H1 (cell line): ENCODE results near the gene BRCC3. TPM values are rescaled to one million over a fixed set of nuclear protein-coding genes. Genes with fewer than 3 reads are reported as not detected.

Experiments
- CTCF ChIA-PET: fragments of 300-600 bp; sonication (Branson Sonifier 250); formaldehyde crosslinking; loops from one replicate; lab custom pipeline; 2021; ENCODE audit not compliant: partially characterized antibody; lab: Charles Lee
- POLR2A ChIA-PET: fragments of 300-600 bp; sonication (Branson Sonifier 250); formaldehyde crosslinking; loops from one replicate; lab custom pipeline; 2021; ENCODE audit warnings: inconsistent platforms; ENCODE audit not compliant: partially characterized antibody; lab: Charles Lee
- DNase-seq, 2 experiments: peaks; one replicate each; pipeline versions ENCODE4 v3.0.0 to v3.0.0-alpha.2; 2010 to 2022; ENCODE audit warnings: low spot score in 2 of 2, low read depth in 1 of 2, mixed read lengths in 1 of 2
- FAIRE-seq: peaks from 2 replicates; lab custom pipeline; 2011; peaks lifted over from hg19 to GRCh38; lab: Jason Lieb, UNC
- H2AFZ ChIP-seq: 2 replicates; pipeline ENCODE4 v1.8.1; 2012; ENCODE audit warnings: low read length, inconsistent platforms
- H2AK5ac ChIP-seq: 2 replicates; pipeline ENCODE4 v1.6.1; 2013; ENCODE audit warnings: low read depth, low read length
- H2BK120ac ChIP-seq: replicated peaks from 2 replicates; pipeline ENCODE3; 2013; ENCODE audit warnings: low read depth, low read length, inconsistent platforms
- H2BK12ac ChIP-seq: 2 replicates; pipeline ENCODE4 v1.6.1; 2013; ENCODE audit warnings: low read depth, low read length
- H2BK15ac ChIP-seq: 2 replicates; pipeline ENCODE4 v1.6.1; 2013; ENCODE audit warnings: low read length
- H2BK20ac ChIP-seq: 2 replicates; pipeline ENCODE4 v1.6.1; 2013; ENCODE audit warnings: low read length
- H2BK5ac ChIP-seq: 2 replicates; pipeline ENCODE4 v1.6.1; 2013; ENCODE audit warnings: low read depth, low read length
- H3K14ac ChIP-seq: 2 replicates; pipeline ENCODE4 v1.6.1; 2013; ENCODE audit warnings: inconsistent platforms; ENCODE audit not compliant: insufficient read length
- H3K18ac ChIP-seq: 2 replicates; pipeline ENCODE4 v1.6.1; 2013; ENCODE audit warnings: low read length; ENCODE audit errors: extremely low read depth
- H3K23ac ChIP-seq: 2 replicates; pipeline ENCODE4 v1.6.1; 2013; ENCODE audit warnings: inconsistent platforms; ENCODE audit not compliant: insufficient read length
- H3K23me2 ChIP-seq: 2 replicates; pipeline ENCODE4 v1.6.1; 2013; ENCODE audit warnings: low read depth, low read length
- H3K27ac ChIP-seq: 2 replicates; pipeline ENCODE4 v1.6.1; 2011; ENCODE audit warnings: low read depth, low read length, inconsistent platforms
- H3K27me3 ChIP-seq, 4 experiments: replicated peaks in 1 of 4; 1 replicate in 1 of 4; 2 replicates in 3 of 4; pipeline versions ENCODE4 v1.6.1 to v1.8.1; 2011 to 2013; ENCODE audit warnings: low read length in 3 of 4, mild to moderate bottlenecking in 3 of 4, inconsistent platforms in 2 of 4, mixed read lengths in 2 of 4, moderate library complexity in 1 of 4; ENCODE audit not compliant: control insufficient read depth in 3 of 4, insufficient read depth in 3 of 4; ENCODE audit errors: extremely low read depth in 1 of 4
- H3K36me3 ChIP-seq, 4 experiments: 2 replicates each; pipeline versions ENCODE4 v1.6.1 to v1.8.1; 2011 to 2013; ENCODE audit warnings: mild to moderate bottlenecking in 4 of 4, low read length in 3 of 4, moderate library complexity in 2 of 4, control low read depth in 1 of 4, inconsistent platforms in 1 of 4; ENCODE audit not compliant: insufficient read depth in 4 of 4, control insufficient read depth in 2 of 4
- H3K4ac ChIP-seq: replicated peaks from 2 replicates; pipeline ENCODE3; 2013; ENCODE audit warnings: low read length, low read depth, mixed read lengths, inconsistent platforms; ENCODE audit not compliant: insufficient read length
- H3K4me1 ChIP-seq, 4 experiments: replicated peaks in 1 of 4; 1 replicate in 1 of 4; 2 replicates in 3 of 4; pipeline versions ENCODE4 v1.6.1 to v1.8.1; 2011 to 2013; ENCODE audit warnings: low read length in 3 of 4, inconsistent platforms in 2 of 4, mixed read lengths in 1 of 4; ENCODE audit not compliant: insufficient read depth in 4 of 4, control insufficient read depth in 3 of 4
- H3K4me2 ChIP-seq, 2 experiments: 2 replicates each; pipeline versions ENCODE4 v1.6.1 to v1.8.1; 2011 to 2013; ENCODE audit warnings: low read depth in 2 of 2, low read length in 2 of 2, control low read depth in 1 of 2, inconsistent platforms in 1 of 2, mild to moderate bottlenecking in 1 of 2; ENCODE audit not compliant: insufficient read depth in 1 of 2
- H3K4me3 ChIP-seq, 4 experiments: fragments of 200-600, 300-600 bp in 1 of 4; sonication (generic), shearing (Covaris generic), sonication (Bioruptor Twin) in 1 of 4; 2 replicates each; pipeline versions ENCODE4 v1.5.1 to v1.8.1; 2011 to 2016; ENCODE audit warnings: low read length in 4 of 4, low read depth in 3 of 4, control low read depth in 2 of 4, inconsistent platforms in 2 of 4, mild to moderate bottlenecking in 2 of 4, mixed read lengths in 1 of 4, moderate library complexity in 1 of 4; ENCODE audit not compliant: insufficient read depth in 2 of 4; ENCODE audit errors: extremely low read depth in 1 of 4
- H3K56ac ChIP-seq: replicated peaks from 2 replicates; pipeline ENCODE3; 2013; ENCODE audit warnings: low read depth, mild to moderate bottlenecking, mixed read lengths, low read length, inconsistent platforms; ENCODE audit not compliant: insufficient read length
- H3K79me1 ChIP-seq: 2 replicates; pipeline ENCODE4 v1.6.1; 2013; ENCODE audit warnings: low read depth, low read length, control low read depth
- H3K79me2 ChIP-seq, 2 experiments: 2 replicates each; pipeline versions ENCODE4 v1.6.1 to v1.8.1; 2012 to 2013; ENCODE audit warnings: low read length in 2 of 2, mild to moderate bottlenecking in 2 of 2, inconsistent platforms in 1 of 2; ENCODE audit not compliant: insufficient read depth in 2 of 2, control insufficient read depth in 1 of 2
- H3K9ac ChIP-seq, 4 experiments: replicated peaks in 1 of 4; 1 replicate in 1 of 4; 2 replicates in 3 of 4; pipeline versions ENCODE4 v1.6.1 to v1.8.1; 2011 to 2013; ENCODE audit warnings: low read depth in 3 of 4, low read length in 3 of 4, control low read depth in 2 of 4, mild to moderate bottlenecking in 2 of 4, moderate library complexity in 2 of 4, inconsistent platforms in 1 of 4; ENCODE audit errors: extremely low read depth in 1 of 4
- H3K9me3 ChIP-seq, 2 experiments: 2 replicates each; pipeline versions ENCODE4 v1.6.1 to v1.8.1; 2012 to 2013; ENCODE audit warnings: mild to moderate bottlenecking in 2 of 2, moderate library complexity in 2 of 2, control low read depth in 1 of 2, inconsistent platforms in 1 of 2, low read depth in 1 of 2, low read length in 1 of 2, mixed read lengths in 1 of 2; ENCODE audit not compliant: insufficient read depth in 2 of 2
- H4K20me1 ChIP-seq, 2 experiments: replicated peaks in 1 of 2; 2 replicates each; pipeline versions ENCODE3 to v1.8.1; 2011 to 2013; ENCODE audit warnings: inconsistent platforms in 2 of 2, low read length in 2 of 2, mild to moderate bottlenecking in 1 of 2; ENCODE audit not compliant: insufficient read depth in 2 of 2, control insufficient read depth in 1 of 2
- H4K5ac ChIP-seq: 2 replicates; pipeline ENCODE4 v1.6.1; 2013; ENCODE audit warnings: low read length, low read depth, mixed read lengths, inconsistent platforms; ENCODE audit not compliant: insufficient read length
- H4K8ac ChIP-seq: 2 replicates; pipeline ENCODE4 v1.8.0; 2013; ENCODE audit warnings: mild to moderate bottlenecking, moderate library complexity, low read length, inconsistent platforms; ENCODE audit not compliant: insufficient read depth; ENCODE audit errors: extremely low read depth
- H4K91ac ChIP-seq: replicated peaks from 2 replicates; pipeline ENCODE3; 2013; ENCODE audit warnings: low read length, mixed read lengths, inconsistent platforms; ENCODE audit not compliant: insufficient read length
- BACH1 ChIP-seq: IDR thresholded peaks from 2 replicates; pipeline ENCODE4 v1.6.1; 2012; ENCODE audit warnings: low read length, improper control_type of control experiment
- BCL11A ChIP-seq, 2 experiments: IDR thresholded peaks; one replicate each; pipeline ENCODE4 v1.6.1; 2011; ENCODE audit warnings: low read depth in 2 of 2, low read length in 2 of 2, mild to moderate bottlenecking in 2 of 2
- CREB1 ChIP-seq: IDR thresholded peaks from 2 replicates; pipeline ENCODE4 v1.6.1; 2012; ENCODE audit warnings: inconsistent platforms
- CTBP2 ChIP-seq: IDR thresholded peaks from 2 replicates; pipeline ENCODE4 v1.7.0; 2011; ENCODE audit warnings: borderline replicate concordance, mild to moderate bottlenecking, moderate library complexity, mixed read lengths, low read length; ENCODE audit not compliant: insufficient read depth, insufficient read length
- E2F6 ChIP-seq: IDR thresholded peaks from 2 replicates; pipeline ENCODE4 v1.6.1; 2012; ENCODE audit warnings: inconsistent platforms
- GTF2F1 ChIP-seq: IDR thresholded peaks from 2 replicates; pipeline ENCODE4 v1.6.1; 2012; ENCODE audit warnings: low read depth, low read length, improper control_type of control experiment, borderline replicate concordance
- KDM4A ChIP-seq: IDR thresholded peaks from one replicate; pipeline ENCODE4 v1.7.1; 2012; ENCODE audit warnings: low read depth, mild to moderate bottlenecking, moderate library complexity, low read length, inconsistent platforms; ENCODE audit not compliant: severe bottlenecking
- NRF1 ChIP-seq: IDR thresholded peaks from 2 replicates; pipeline ENCODE4 v1.6.1; 2011; ENCODE audit warnings: mild to moderate bottlenecking, low read depth, low read length, improper control_type of control experiment
- POU5F1 ChIP-seq: IDR thresholded peaks from 2 replicates; pipeline ENCODE4 v1.6.1; 2011; ENCODE audit warnings: low read depth, mild to moderate bottlenecking, low read length, moderate library complexity
- RFX5 ChIP-seq: IDR thresholded peaks from 2 replicates; pipeline ENCODE4 v1.6.1; 2011; ENCODE audit warnings: low read depth, low read length, improper control_type of control experiment, borderline replicate concordance
- ZNF274 ChIP-seq: IDR thresholded peaks from 2 replicates; pipeline ENCODE4 v1.7.0; 2012; ENCODE audit warnings: low read length, borderline replicate concordance; ENCODE audit errors: extremely low read depth
- WGBS, 2 experiments: shearing (Covaris generic) in 1 of 2; methylation state at CpG; one replicate each; pipeline versions ENCODE4 v1.1.6 to v1.1.7; 2013 to 2015; ENCODE audit warnings: low lambda C conversion rate in 2 of 2, mixed read lengths in 2 of 2, inconsistent platforms in 1 of 2, low coverage in 1 of 2, missing lambda C conversion rate in 1 of 2; ENCODE audit not compliant: insufficient replicate concordance in 2 of 2, insufficient coverage in 1 of 2, insufficient read length in 1 of 2; ENCODE audit errors: extremely low coverage in 1 of 2, missing lambda C conversion rate in 1 of 2; 5-methylcytosine and 5-hydroxymethylcytosine counted together
- polyA plus RNA-seq, 7 experiments: library from polyadenylated mRNA; depleted of rRNA in 3 of 7; stranded (reverse) in 5 of 7; unstranded in 2 of 7; fragments of >200 nt in 5 of 7; fragments of 200-250 nt in 2 of 7; gene quantifications; 1 replicate in 5 of 7; 2 replicates in 1 of 7; 4 replicates in 1 of 7; pipeline versions ENCODE4 v1.2.1 to v1.2.3, GENCODE V29; 2011 to 2013; ENCODE audit warnings: missing spikeins in 2 of 7, mixed read lengths in 2 of 7
- total RNA-seq: library from RNA; stranded (reverse); fragmentation: NEBNext Ultra II Directional; extraction: Animal tissue kit (Norgen Biotek cat#: 25700); gene quantifications from 2 replicates; pipeline ENCODE4 v1.2.1, GENCODE V29; 2021

The BRCC3 gene
- total and polyA plus RNA-seq, 2 of the 8 experiments (the other 6 are each of a cell fraction or from before 2014, with no cell fraction given), result 13.1 to 23.2 TPM

DNA sequence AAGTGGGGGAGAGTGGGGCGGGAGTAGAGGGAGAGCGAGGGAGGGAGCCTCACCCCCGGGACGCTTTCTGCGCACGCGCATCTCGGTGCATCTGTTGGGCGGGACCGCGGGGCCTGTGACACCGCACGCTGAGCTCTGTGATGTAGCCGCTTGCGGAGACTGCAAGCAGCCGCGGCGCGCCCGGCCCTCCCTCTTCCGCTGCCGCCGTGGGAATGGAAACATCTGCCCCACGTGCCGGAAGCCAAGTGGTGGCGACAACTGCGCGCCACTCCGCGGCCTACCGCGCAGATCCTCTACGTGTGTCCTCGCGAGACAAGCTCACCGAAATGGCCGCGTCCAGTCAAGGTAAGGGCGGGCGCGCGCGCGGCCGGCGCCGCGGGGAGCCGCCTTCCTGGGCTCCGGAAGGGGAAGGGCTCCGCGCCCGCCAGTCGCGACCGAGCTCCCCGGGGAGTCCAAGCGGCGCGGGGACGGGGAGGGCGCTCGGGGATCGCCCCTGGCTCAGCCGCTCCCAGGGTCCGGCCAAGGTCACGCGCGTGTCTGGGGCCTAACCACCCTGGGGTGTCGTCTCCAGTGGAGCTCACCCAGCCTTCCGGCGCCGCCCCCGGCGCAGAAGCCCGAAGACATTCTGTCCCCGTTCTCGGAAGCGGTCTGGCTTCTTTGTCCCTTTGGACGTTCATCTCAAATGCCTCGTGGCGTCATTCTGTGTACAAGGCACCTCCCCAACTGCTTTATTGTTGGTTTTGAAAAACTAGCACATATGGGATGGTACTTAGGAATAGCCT, 44.4 kb upstream of the BRCC3 start, which contains the start of gene FUNDC2:
FUNDC2 (plus strand) TSS at position 118 of the 782 bp plus-strand sequence; CDS start at position 213, 95 bp downstream.
- peak within 1 kb of the TSS; percentile 76 for H4K5ac ChIP-seq
- ChIA-PET POLR2A (interaction anchor here (1.0 kb wide), 1 partner anchor 10 kb away, joined by 7 read pairs; no protein-coding TSS in a partner anchor), CTCF (interaction anchor here (0.5 to 1.0 kb wide), 3 partner anchors 19 to 62 kb away, joined by 3 to 5 read pairs (median 3); no protein-coding TSS in a partner anchor)
- H3K4ac ChIP-seq, result no peak within 1 kb of the TSS
- no peak within 1 kb of the TSS for H2BK5ac ChIP-seq
- H4K20me1 ChIP-seq, result no peaks in the 10 kb centered on the region
- H3K14ac ChIP-seq, result no peak within 1 kb of the TSS
- no peak within 1 kb of the TSS for H2BK15ac ChIP-seq
- H2AK5ac ChIP-seq, result no peak within 1 kb of the TSS
- no peak within 1 kb of the TSS for H2BK20ac ChIP-seq
- DNase-seq (peak; percentile 46 to 81), FAIRE-seq (no peak)
- H3K23me2 ChIP-seq, result peaks cover 3% of the 10 kb centered on the region; the same call in 1 of the 2 replicates
- H3K56ac ChIP-seq, result no peak within 1 kb of the TSS
- no peaks in the 10 kb centered on the region for H3K27me3 ChIP-seq
- H3K9me3 ChIP-seq, result no peaks in the 10 kb centered on the region
- peak within 1 kb of the TSS; percentile 62 to 79 for H3K4me2 ChIP-seq
- peaks cover 0 to 3% (median under 1%) of the 10 kb centered on the region in 4 experiments; a peak in 2 of 7 replicates for H3K4me1 ChIP-seq
- no peak within 1 kb of the TSS for H3K23ac ChIP-seq
- H4K8ac ChIP-seq, result peak within 1 kb of the TSS; percentile 89
- peaks cover 0 to 22% of the 10 kb centered on the region in 2 experiments; a peak in 2 of 4 replicates for H3K79me2 ChIP-seq
- H3K18ac ChIP-seq, result peak within 1 kb of the TSS; percentile 48; the same call in 1 of the 2 replicates
- 0% methylated on average over 1 of the region's 82 CpGs; no CpG with 5 or more reads in 1 of the 2 experiments for WGBS, 2 experiments
- peak within 1 kb of the TSS; percentile 80; the same call in 1 of the 2 replicates for H3K27ac ChIP-seq
- H3K4me3 ChIP-seq, result peak within 1 kb of the TSS; percentile 46 to 90 (median 82)
- peak within 1 kb of the TSS; percentile 44 to 88 (median 78) for H3K9ac ChIP-seq
- no peaks in the 10 kb centered on the region for H3K36me3 ChIP-seq
- no peak within 1 kb of the TSS for H4K91ac ChIP-seq
- no peaks in the 10 kb centered on the region for H3K79me1 ChIP-seq
- H2AFZ ChIP-seq, result peak within 1 kb of the TSS; percentile 44; the same call in 1 of the 2 replicates
- peak within 1 kb of the TSS; percentile 72 for H2BK120ac ChIP-seq
- peak within 1 kb of the TSS; percentile 39; the same call in 1 of the 2 replicates for H2BK12ac ChIP-seq
- TF ChIP-seq CREB1, result peak; percentile 84
- TF ChIP-seq BACH1, result peak; percentile 58; the same call in 1 of the 2 replicates
- TF ChIP-seq BCL11A (IDR thresholded peaks at IDR 0.05; ENCODE audit: low read depth in 2 of 2, low read length in 2 of 2), result no peak
- TF ChIP-seq KDM4A, result peak; percentile 53
- peak; percentile 33; the same call in 1 of the 2 replicates for TF ChIP-seq NRF1
- no peak for TF ChIP-seq RFX5
- TF ChIP-seq CTBP2, result no peak
- TF ChIP-seq E2F6, result 0 out of 2 replicates have a peak, but pooled peaks have one; percentile 44
- no peak for TF ChIP-seq ZNF274
- no peak for TF ChIP-seq POU5F1
- no peak for TF ChIP-seq GTF2F1
